ENCODE measurements around the gene HMCN1. TPM values are rescaled to one million over a fixed set of nuclear protein-coding genes. Genes with fewer than 3 reads are reported as not detected.
"Not testable (repeated sequence)": the region's sequence is repeated elsewhere in the genome, so short reads cannot be mapped to it uniquely, and the experiment has no call there.

HMCN1 gene
- total and polyA plus RNA-seq, 11 donors, result 2.1 to 14.1 (median 5.6) TPM

GRCh38 chr1:185776522-185776921 is 42.3 kb downstream of the HMCN1 start:
- intact Hi-C loops (cut with DNase I), result no loop called here
- TF ChIP-seq POLR2A (IDR thresholded peaks at IDR 0.05), result no peak
- no peak for TF ChIP-seq CTCF (IDR thresholded peaks at IDR 0.05)
- no peak for DNase-seq
- no peak for ATAC-seq
- Histone ChIP-seq H3K4me1 (no peaks in the 10 kb centered on the region), H3K27me3 (no peaks in the 10 kb centered on the region), H3K4me3 (no peak overlapping the region), H3K36me3 (no peaks in the 10 kb centered on the region), H3K9me3 (peaks cover 0 to 8% (median 0%) of the 10 kb centered on the region in 12 donors), H3K27ac (no peak overlapping the region)

GRCh38 chr1:185783860-185784259 is 49.7 kb downstream of the HMCN1 start:
- H3K36me3 ChIP-seq; H3K27me3 ChIP-seq; H3K27ac ChIP-seq; DNase-seq; H3K4me3 ChIP-seq; intact Hi-C loops (cut with DNase I); ATAC-seq: not testable (repeated sequence)
- WGBS, 4 donors, result 94 to 96% (median 95%) methylated on average over 10 of the region's 10 CpGs
- peaks cover 0 to 17% (median 0%) of the 10 kb centered on the region in 12 donors for H3K9me3 ChIP-seq
- peaks cover 0 to 16% (median 5%) of the 10 kb centered on the region in 12 donors for H3K4me1 ChIP-seq

GRCh38 chr1:185785586-185785985 is 51.4 kb downstream of the HMCN1 start:
- no peak for TF ChIP-seq CTCF (IDR thresholded peaks at IDR 0.05)
- TF ChIP-seq POLR2A (IDR thresholded peaks at IDR 0.05), result no peak
- intact Hi-C loops (cut with DNase I), result no loop called here
- ATAC-seq (no peak), DNase-seq (no peak)
- Histone ChIP-seq H3K4me3 (no peak overlapping the region), H3K4me1 (peaks cover 0 to 33% (median 17%) of the 10 kb centered on the region in 12 donors), H3K27ac (no peak overlapping the region), H3K27me3 (no peaks in the 10 kb centered on the region), H3K36me3 (no peaks in the 10 kb centered on the region), H3K9me3 (peaks cover 0 to 11% (median 0%) of the 10 kb centered on the region in 12 donors)
- WGBS, 4 donors, result 75 to 85% (median 78%) methylated on average over 3 of the region's 3 CpGs

- TF ChIP-seq CTCF (IDR thresholded peaks at IDR 0.05) (no peak), POLR2A (IDR thresholded peaks at IDR 0.05) (no peak)
- 94 to 97% (median 96%) methylated on average over 3 of the region's 3 CpGs for WGBS, 4 donors
- Histone ChIP-seq H3K4me3 (no peak overlapping the region), H3K4me1 (peaks cover 0 to 35% (median 17%) of the 10 kb centered on the region in 12 donors), H3K27ac (no peak overlapping the region), H3K36me3 (no peaks in the 10 kb centered on the region), H3K9me3 (peaks cover 0 to 9% (median 0%) of the 10 kb centered on the region in 12 donors), H3K27me3 (no peaks in the 10 kb centered on the region)
- DNase-seq, result no peak
- no peak for ATAC-seq
- intact Hi-C loops (cut with DNase I), result no loop called here
These were observed 52.3 kb downstream of the HMCN1 start for GRCh38 chr1:185786524-185786923.

GRCh38 chr1:185787238-185787637 is 53.0 kb downstream of the HMCN1 start:
- WGBS, 4 donors, result 43 to 79% (median 70%) methylated on average over 2 of the region's 2 CpGs
- intact Hi-C loops (cut with DNase I), result no loop called here
- no peak for DNase-seq
- H3K27ac ChIP-seq, result no peak overlapping the region
- no peak overlapping the region for H3K4me3 ChIP-seq
- H3K36me3 ChIP-seq, result no peaks in the 10 kb centered on the region
- peaks cover 0 to 35% (median 17%) of the 10 kb centered on the region in 12 donors for H3K4me1 ChIP-seq
- peaks cover 0 to 7% (median 0%) of the 10 kb centered on the region in 12 donors for H3K9me3 ChIP-seq
- H3K27me3 ChIP-seq, result no peaks in the 10 kb centered on the region
- peak in 2 of 4 donors; percentile 61 to 66 for ATAC-seq
- TF ChIP-seq POLR2A (IDR thresholded peaks at IDR 0.05) (no peak), CTCF (IDR thresholded peaks at IDR 0.05) (no peak)

All from heart left ventricle (tissue), 16 donors.